K562 (cell line): ENCODE data around the gene PLEKHG3. TPM values are rescaled to one million over a fixed set of nuclear protein-coding genes. Genes with fewer than 3 reads are reported as not detected.

Experiments
- ATAC-seq: fragments of 200-7000 bp; cut with Tn5 transposase; 3 replicates; pipeline ENCODE4 v1.9.1; 2020; ENCODE audit warnings: moderate library complexity
- BruUV-seq: library from RNA; stranded (reverse); fragments of 400-500 nt; replicated peaks from 2 replicates; lab custom pipeline; 2021; lab: Mats Ljungman, UMichigan
- CTCF ChIA-PET: fragments of 300-600 bp; formaldehyde crosslinking; extraction: SDS; loops from one replicate; lab custom pipeline; 2021; ENCODE audit warnings: low intra/inter-chr PET ratio; lab: Yijun Ruan, JAX
- POLR2A ChIA-PET: fragments of 300-600, 350-650 bp; sonication (Branson Sonifier 250); formaldehyde crosslinking; extraction: SDS; loops from one replicate; lab custom pipeline; 2021; ENCODE audit warnings: antibody characterized with exemption, inconsistent platforms; lab: Yijun Ruan, JAX
- DNase-seq, 4 experiments: peaks; one replicate each; pipeline versions ENCODE4 v3.0.0 to v3.0.0-alpha.2; 2011 to 2018; ENCODE audit warnings: low spot score in 3 of 4, mixed read lengths in 3 of 4; ENCODE audit errors: extremely low read depth in 1 of 4
- FAIRE-seq: peaks from 2 replicates; lab custom pipeline; 2011; peaks lifted over from hg19 to GRCh38; lab: Jason Lieb, UNC
- H2AFZ ChIP-seq: 2 replicates; pipeline ENCODE4 v1.6.0; 2011; ENCODE audit warnings: low read depth, low read length, control low read depth, inconsistent platforms
- H3K27ac ChIP-seq: fragments of 200-600 bp; 3 replicates; pipeline ENCODE4 v1.8.0; 2011; ENCODE audit warnings: low read depth, mild to moderate bottlenecking, control low read depth, inconsistent platforms, low read length, moderate library complexity, mixed read lengths; ENCODE audit errors: extremely low read depth
- H3K27me3 ChIP-seq, 2 experiments: fragments of 300-600 bp in 1 of 2; 2 replicates in 1 of 2; 3 replicates in 1 of 2; pipeline versions ENCODE4 v1.6.0 to v1.8.0; 2011; ENCODE audit warnings: inconsistent platforms in 2 of 2, low read length in 2 of 2, mild to moderate bottlenecking in 1 of 2, mixed read lengths in 1 of 2, moderate library complexity in 1 of 2; ENCODE audit not compliant: control insufficient read depth in 2 of 2, insufficient read depth in 2 of 2
- H3K36me3 ChIP-seq: fragments of 300-600 bp; 3 replicates; pipeline ENCODE4 v1.8.0; 2011; ENCODE audit warnings: mild to moderate bottlenecking, low read length, inconsistent platforms; ENCODE audit not compliant: control insufficient read depth, insufficient read depth
- H3K4me1 ChIP-seq, 2 experiments: fragments of 200-600 bp in 1 of 2; replicated peaks in 1 of 2; 2 replicates in 1 of 2; 3 replicates in 1 of 2; pipeline versions ENCODE4 v1.5.1 to v1.8.0; 2011; ENCODE audit warnings: inconsistent platforms in 2 of 2, low read length in 2 of 2, mild to moderate bottlenecking in 1 of 2, mixed read lengths in 1 of 2, moderate library complexity in 1 of 2; ENCODE audit not compliant: control insufficient read depth in 2 of 2, insufficient read depth in 2 of 2
- H3K4me2 ChIP-seq: 2 replicates; pipeline ENCODE4 v1.6.1; 2011; ENCODE audit warnings: low read length, control low read depth, inconsistent platforms, mixed read lengths; ENCODE audit not compliant: insufficient read depth
- H3K4me3 ChIP-seq: fragments of 200-600 bp; sonication (generic), shearing (Covaris generic); 2 replicates; pipeline ENCODE4 v1.5.1; 2016; ENCODE audit warnings: control low read depth, inconsistent platforms
- H3K79me2 ChIP-seq: fragments of 200-600 bp; 3 replicates; pipeline ENCODE4 v1.8.0; 2011; ENCODE audit warnings: low read length, inconsistent platforms; ENCODE audit not compliant: control insufficient read depth, insufficient read depth
- H3K9ac ChIP-seq, 2 experiments: 2 replicates each; pipeline versions ENCODE4 v1.6.0 to v1.6.1; 2011; ENCODE audit warnings: low read depth in 2 of 2, low read length in 2 of 2, control low read depth in 1 of 2, inconsistent platforms in 1 of 2, mild to moderate bottlenecking in 1 of 2, mixed read lengths in 1 of 2; ENCODE audit not compliant: insufficient read depth in 1 of 2
- H3K9me1 ChIP-seq: one replicate; pipeline ENCODE4 v1.6.0; 2011; ENCODE audit warnings: inconsistent platforms, mild to moderate bottlenecking, low read length, moderate library complexity; ENCODE audit not compliant: control insufficient read depth, insufficient read depth
- H3K9me3 ChIP-seq: replicated peaks from 2 replicates; pipeline ENCODE4 v1.5.1; 2011; ENCODE audit warnings: low read depth, low read length, inconsistent platforms; ENCODE audit not compliant: control insufficient read depth, insufficient read depth
- H4K20me1 ChIP-seq: replicated peaks from 2 replicates; pipeline ENCODE4 v1.6.1; 2011; ENCODE audit warnings: low read length, inconsistent platforms, mixed read lengths; ENCODE audit not compliant: control insufficient read depth, insufficient read depth
- HNRNPK ChIP-seq: fragments of 200-400 bp; formaldehyde crosslinking; IDR thresholded peaks from one replicate; pipeline ENCODE4 v1.6.1; 2018; ENCODE audit warnings: mild to moderate bottlenecking, low read depth, low read length; ENCODE audit not compliant: poor library complexity, severe bottlenecking
- MED1 ChIP-seq: sonication (generic); formaldehyde crosslinking; IDR thresholded peaks from 2 replicates; pipeline ENCODE4 v1.8.1; 2023; ENCODE audit warnings: missing genetic modification reagents, borderline replicate concordance
- SPI1 ChIP-seq: IDR thresholded peaks from 2 replicates; pipeline ENCODE4 v1.6.1; 2011; ENCODE audit warnings: low read depth, low read length, control low read depth, borderline replicate concordance
- THRAP3 ChIP-seq: fragments of 450-650 bp; IDR thresholded peaks from 2 replicates; pipeline ENCODE4 v1.6.1; 2016; ENCODE audit warnings: mild to moderate bottlenecking, inconsistent platforms, borderline replicate concordance
- ZNF263 ChIP-seq: sonication (generic); formaldehyde crosslinking; IDR thresholded peaks from 2 replicates; pipeline ENCODE4 v1.8.0; 2022; ENCODE audit warnings: mild to moderate bottlenecking, missing genetic modification reagents, borderline replicate concordance
- ZNF695 ChIP-seq: fragments of 450-650 bp; formaldehyde crosslinking; IDR thresholded peaks from 2 replicates; pipeline ENCODE4 v1.4.0; 2020; ENCODE audit warnings: mild to moderate bottlenecking, moderate library complexity
- WGBS: fragments of 100-300 bp; shearing (Covaris generic); methylation state at CpG from one replicate; pipeline ENCODE4 v1.1.6; 2016; ENCODE audit warnings: low coverage, mixed read lengths; ENCODE audit not compliant: insufficient coverage; ENCODE audit errors: missing lambda C conversion rate; 5-methylcytosine and 5-hydroxymethylcytosine counted together
- in situ Hi-C: fragments of 300-500 bp; cut with MboI; formaldehyde crosslinking; loops from 4 replicates; pipeline ENCODE4 v1.15.0; 2018; ENCODE audit warnings: inconsistent platforms, mixed read lengths
- intact Hi-C: fragments of 100-400 bp; cut with micrococcal nuclease; formaldehyde crosslinking; loops from 2 replicates; pipeline ENCODE4 v1.14.2; 2022
- polyA plus RNA-seq, 8 experiments: library from polyadenylated mRNA; depleted of rRNA in 4 of 8; stranded (reverse) in 5 of 8; unstranded in 3 of 8; fragments of >200 nt; fragmentation: Nextera tagmentation in 2 of 8; fragmentation: Illumina TruSeq in 1 of 8; extraction: Ambion mirVana in 2 of 8; extraction: Trizol in 1 of 8; gene quantifications; 2 replicates each; pipeline versions ENCODE4 v1.2.1 to v1.2.3, GENCODE V29; 2011 to 2014; ENCODE audit warnings: inconsistent platforms in 1 of 8, missing spikeins in 1 of 8
- total RNA-seq, 7 experiments: library from RNA; depleted of rRNA in 6 of 7; stranded (reverse); fragments of >200 nt in 6 of 7; fragmentation: Illumina TruSeq in 2 of 7; extraction: Trizol in 2 of 7; gene quantifications; 2 replicates each; pipeline versions ENCODE4 v1.2.1 to v1.2.3, GENCODE V29; 2011 to 2021; ENCODE audit warnings: low replicate concordance in 1 of 7
- TF ChIP-seq, protein P1 (sequence below): IDR thresholded peaks from 2 replicates; pipeline ENCODE4 v1.6.1; 2012; ENCODE audit warnings: low read depth, low read length, improper control_type of control experiment, borderline replicate concordance
- TF ChIP-seq, protein P2 (sequence below): fragments of 450-650 bp; formaldehyde crosslinking; conservative IDR thresholded peaks from 2 replicates; pipeline ENCODE4 v1.4.0; 2022; ENCODE audit warnings: mild to moderate bottlenecking, missing genetic modification characterization
- TF ChIP-seq, protein P3 (sequence below): fragments of 250-450 bp; sonication (Bioruptor Pico); IDR thresholded peaks from 2 replicates; pipeline ENCODE4 v1.8.0; 2021; ENCODE audit warnings: borderline replicate concordance, mild to moderate bottlenecking, moderate library complexity; ENCODE audit not compliant: poor library complexity, severe bottlenecking
- TF ChIP-seq, protein P4 (sequence below), 3 experiments: IDR thresholded peaks in 2 of 3; conservative IDR thresholded peaks in 1 of 3; 2 replicates each; pipeline ENCODE4 v1.5.1; 2011 to 2012; ENCODE audit warnings: low read length in 3 of 3, mild to moderate bottlenecking in 3 of 3, control low read depth in 2 of 3, improper control_type of control experiment in 1 of 3, inconsistent platforms in 1 of 3, low read depth in 1 of 3, mixed read lengths in 1 of 3, moderate library complexity in 1 of 3; ENCODE audit not compliant: insufficient read depth in 2 of 3

Gene PLEKHG3
- total and polyA plus RNA-seq, 9 of the 15 experiments (the other 6 are each of a cell fraction or from before 2014, with no cell fraction given): 0.04 to 0.16 TPM; not detected in 7

DNA sequence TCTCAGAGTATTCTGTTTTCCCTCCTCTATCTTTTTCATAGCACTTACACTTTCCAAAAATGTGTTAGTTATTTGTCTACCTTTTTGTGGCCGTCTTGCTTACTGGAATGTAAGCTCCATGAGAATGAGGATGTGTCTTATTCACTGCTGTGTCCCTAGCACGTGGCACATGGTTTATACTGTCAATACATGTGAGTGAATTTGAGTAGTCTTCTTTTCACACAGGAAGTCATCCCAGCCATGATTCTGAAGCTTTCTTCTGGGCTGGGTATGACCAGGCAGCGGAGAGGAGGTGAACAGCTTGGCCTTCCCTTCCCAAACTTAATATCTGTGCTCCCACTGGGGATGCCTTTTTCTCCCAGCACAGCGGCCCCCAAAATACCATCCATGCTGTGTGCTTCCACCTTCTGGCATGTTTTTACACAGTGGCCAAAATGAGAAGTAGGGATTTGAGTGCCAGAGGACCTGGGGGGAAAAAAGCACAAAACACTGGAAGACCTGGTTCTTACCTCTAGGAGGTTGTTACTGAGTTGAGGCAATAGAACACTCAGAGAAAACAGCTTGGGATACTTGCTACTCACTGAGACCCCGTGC, 10.3 kb downstream of the PLEKHG3 start:
- H3K9me3 ChIP-seq: no peaks in the 10 kb centered on the region
- ATAC-seq (no peak), DNase-seq (no peak), FAIRE-seq (no peak)
- H2AFZ ChIP-seq: no peak overlapping the region
- POLR2A ChIA-PET: interaction anchor here (0.6 kb wide), 1 partner anchor 242 kb away, joined by 3 read pairs; no protein-coding TSS in a partner anchor
- H3K36me3 ChIP-seq: no peaks in the 10 kb centered on the region
- no peak overlapping the region for H3K4me2 ChIP-seq
- H3K4me1 ChIP-seq: no peaks in the 10 kb centered on the region
- no peak overlapping the region for H3K9ac ChIP-seq
- no peak overlapping the region for H3K27ac ChIP-seq
- TF ChIP-seq ZNF695 (CRISPR knock-in tag): no peak
- no peak for TF ChIP-seq HNRNPK
- TF ChIP-seq, protein P1, sequence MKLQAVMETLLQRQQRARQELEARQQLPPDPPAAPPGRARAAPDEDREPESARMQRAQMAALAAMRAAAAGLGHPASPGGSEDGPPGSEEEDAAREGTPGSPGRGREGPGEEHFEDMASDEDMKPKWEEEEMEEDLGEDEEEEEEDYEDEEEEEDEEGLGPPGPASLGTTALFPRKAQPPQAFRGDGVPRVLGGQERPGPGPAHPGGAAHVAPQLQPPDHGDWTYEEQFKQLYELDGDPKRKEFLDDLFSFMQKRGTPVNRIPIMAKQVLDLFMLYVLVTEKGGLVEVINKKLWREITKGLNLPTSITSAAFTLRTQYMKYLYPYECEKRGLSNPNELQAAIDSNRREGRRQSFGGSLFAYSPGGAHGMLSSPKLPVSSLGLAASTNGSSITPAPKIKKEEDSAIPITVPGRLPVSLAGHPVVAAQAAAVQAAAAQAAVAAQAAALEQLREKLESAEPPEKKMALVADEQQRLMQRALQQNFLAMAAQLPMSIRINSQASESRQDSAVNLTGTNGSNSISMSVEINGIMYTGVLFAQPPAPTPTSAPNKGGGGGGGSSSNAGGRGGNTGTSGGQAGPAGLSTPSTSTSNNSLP: no peak
- no peak for TF ChIP-seq ZNF263 (CRISPR knock-in tag)
- TF ChIP-seq SPI1: no peak
- TF ChIP-seq, protein P2, sequence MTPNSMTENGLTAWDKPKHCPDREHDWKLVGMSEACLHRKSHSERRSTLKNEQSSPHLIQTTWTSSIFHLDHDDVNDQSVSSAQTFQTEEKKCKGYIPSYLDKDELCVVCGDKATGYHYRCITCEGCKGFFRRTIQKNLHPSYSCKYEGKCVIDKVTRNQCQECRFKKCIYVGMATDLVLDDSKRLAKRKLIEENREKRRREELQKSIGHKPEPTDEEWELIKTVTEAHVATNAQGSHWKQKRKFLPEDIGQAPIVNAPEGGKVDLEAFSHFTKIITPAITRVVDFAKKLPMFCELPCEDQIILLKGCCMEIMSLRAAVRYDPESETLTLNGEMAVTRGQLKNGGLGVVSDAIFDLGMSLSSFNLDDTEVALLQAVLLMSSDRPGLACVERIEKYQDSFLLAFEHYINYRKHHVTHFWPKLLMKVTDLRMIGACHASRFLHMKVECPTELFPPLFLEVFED: no peak
- TF ChIP-seq MED1 (CRISPR knock-in tag): no peak
- no peak for TF ChIP-seq THRAP3
- TF ChIP-seq, protein P3, sequence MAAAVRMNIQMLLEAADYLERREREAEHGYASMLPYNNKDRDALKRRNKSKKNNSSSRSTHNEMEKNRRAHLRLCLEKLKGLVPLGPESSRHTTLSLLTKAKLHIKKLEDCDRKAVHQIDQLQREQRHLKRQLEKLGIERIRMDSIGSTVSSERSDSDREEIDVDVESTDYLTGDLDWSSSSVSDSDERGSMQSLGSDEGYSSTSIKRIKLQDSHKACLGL: no peak
- TF ChIP-seq, protein P4, sequence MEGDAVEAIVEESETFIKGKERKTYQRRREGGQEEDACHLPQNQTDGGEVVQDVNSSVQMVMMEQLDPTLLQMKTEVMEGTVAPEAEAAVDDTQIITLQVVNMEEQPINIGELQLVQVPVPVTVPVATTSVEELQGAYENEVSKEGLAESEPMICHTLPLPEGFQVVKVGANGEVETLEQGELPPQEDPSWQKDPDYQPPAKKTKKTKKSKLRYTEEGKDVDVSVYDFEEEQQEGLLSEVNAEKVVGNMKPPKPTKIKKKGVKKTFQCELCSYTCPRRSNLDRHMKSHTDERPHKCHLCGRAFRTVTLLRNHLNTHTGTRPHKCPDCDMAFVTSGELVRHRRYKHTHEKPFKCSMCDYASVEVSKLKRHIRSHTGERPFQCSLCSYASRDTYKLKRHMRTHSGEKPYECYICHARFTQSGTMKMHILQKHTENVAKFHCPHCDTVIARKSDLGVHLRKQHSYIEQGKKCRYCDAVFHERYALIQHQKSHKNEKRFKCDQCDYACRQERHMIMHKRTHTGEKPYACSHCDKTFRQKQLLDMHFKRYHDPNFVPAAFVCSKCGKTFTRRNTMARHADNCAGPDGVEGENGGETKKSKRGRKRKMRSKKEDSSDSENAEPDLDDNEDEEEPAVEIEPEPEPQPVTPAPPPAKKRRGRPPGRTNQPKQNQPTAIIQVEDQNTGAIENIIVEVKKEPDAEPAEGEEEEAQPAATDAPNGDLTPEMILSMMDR (IDR thresholded peaks at IDR 0.05 in 2 of 3, conservative IDR thresholded peaks at IDR 0.05 in 1 of 3; ENCODE audit: insufficient read depth in 2 of 3, low read depth in 1 of 3, low read length in 3 of 3): no peak
- intact Hi-C loops (no loop called here), in situ Hi-C loops (no loop called here)
- peaks cover under 1 to 26% of the 10 kb centered on the region in 2 experiments; a peak in 2 of 5 replicates for H3K27me3 ChIP-seq
- CTCF ChIA-PET: no interaction called here
- no TSS peak for BruUV-seq
- H3K79me2 ChIP-seq: no peaks in the 10 kb centered on the region
- 0% methylated on average over 4 of the region's 5 CpGs for WGBS
- no peaks in the 10 kb centered on the region for H3K9me1 ChIP-seq
- no peaks in the 10 kb centered on the region for H4K20me1 ChIP-seq
- no peak overlapping the region for H3K4me3 ChIP-seq
